CD14-positive monocyte (primary cell): ENCODE data around the gene LYZL1. TPM values are rescaled to one million over a fixed set of nuclear protein-coding genes. Genes with fewer than 3 reads are reported as not detected.
"Not testable (repeated sequence)": the region's sequence is repeated elsewhere in the genome, so short reads cannot be mapped to it uniquely, and the experiment has no call there.

ENCODE experiments used
- DNase-seq, 3 donors: peaks; one replicate each; pipeline ENCODE4 v3.0.0-alpha.2; 2011 to 2022
- H2AFZ ChIP-seq: 2 replicates; pipeline ENCODE4 v1.6.0; 2012; ENCODE audit warnings: mild to moderate bottlenecking, low read depth, low read length, inconsistent platforms; ENCODE audit not compliant: insufficient read depth, poor library complexity, severe bottlenecking
- H3K27ac ChIP-seq, 2 donors: 1 replicate in 1 of 2; 2 replicates in 1 of 2; pipeline ENCODE4 v1.5.1; 2012 to 2013; ENCODE audit warnings: low read length in 2 of 2, control low read depth in 1 of 2, inconsistent platforms in 1 of 2, low read depth in 1 of 2, mild to moderate bottlenecking in 1 of 2
- H3K27me3 ChIP-seq, 2 donors: one replicate each; pipeline versions ENCODE4 v1.6.0 to v1.6.1; 2011 to 2013; ENCODE audit warnings: low read length in 2 of 2; ENCODE audit not compliant: control insufficient read depth in 2 of 2, insufficient read depth in 2 of 2
- H3K36me3 ChIP-seq, 2 donors: replicated peaks in 1 of 2; 1 replicate in 1 of 2; 2 replicates in 1 of 2; pipeline versions ENCODE4 v1.5.1 to v1.6.1; 2012 to 2013; ENCODE audit warnings: low read length in 2 of 2, control low read depth in 1 of 2, inconsistent platforms in 1 of 2, mild to moderate bottlenecking in 1 of 2; ENCODE audit not compliant: insufficient read depth in 2 of 2, control insufficient read depth in 1 of 2
- H3K4me1 ChIP-seq, 2 donors: 1 replicate in 1 of 2; 2 replicates in 1 of 2; pipeline versions ENCODE4 v1.5.1 to v1.6.1; 2012 to 2013; ENCODE audit warnings: low read length in 2 of 2, control low read depth in 1 of 2, inconsistent platforms in 1 of 2, mild to moderate bottlenecking in 1 of 2, moderate library complexity in 1 of 2; ENCODE audit not compliant: insufficient read depth in 2 of 2, control insufficient read depth in 1 of 2
- H3K4me2 ChIP-seq: replicated peaks from 2 replicates; pipeline ENCODE3; 2012; ENCODE audit warnings: low read length, moderate library complexity, mild to moderate bottlenecking; ENCODE audit not compliant: poor library complexity, severe bottlenecking; ENCODE audit errors: extremely low read depth
- H3K4me3 ChIP-seq, 3 experiments: fragments of 200-600 bp in 1 of 3; sonication (generic) in 1 of 3; replicated peaks in 1 of 3; 1 replicate in 2 of 3; 2 replicates in 1 of 3; pipeline ENCODE4 v1.5.1; 2011 to 2013; ENCODE audit warnings: low read length in 3 of 3, mild to moderate bottlenecking in 3 of 3, control low read depth in 2 of 3, low read depth in 2 of 3, inconsistent platforms in 1 of 3, moderate library complexity in 1 of 3
- H3K79me2 ChIP-seq: 2 replicates; pipeline ENCODE4 v1.6.0; 2012; ENCODE audit warnings: mild to moderate bottlenecking, control low read depth, inconsistent platforms, low read length, moderate library complexity; ENCODE audit not compliant: insufficient read depth
- H3K9ac ChIP-seq: 2 replicates; pipeline ENCODE4 v1.6.0; 2017; ENCODE audit warnings: low read length, mild to moderate bottlenecking; ENCODE audit not compliant: insufficient read depth, poor library complexity, severe bottlenecking
- H3K9me3 ChIP-seq, 2 donors: replicated peaks in 1 of 2; 1 replicate in 1 of 2; 2 replicates in 1 of 2; pipeline versions ENCODE4 v1.5.1 to v1.6.1; 2012 to 2013; ENCODE audit warnings: low read length in 2 of 2, control low read depth in 1 of 2; ENCODE audit not compliant: control insufficient read depth in 1 of 2, insufficient read depth in 1 of 2
- H4K20me1 ChIP-seq: 2 replicates; pipeline ENCODE4 v1.6.0; 2012; ENCODE audit warnings: mild to moderate bottlenecking, low read length, control low read depth, moderate library complexity; ENCODE audit not compliant: insufficient read depth
- H3K27ac Mint-ChIP-seq, 7 donors: one replicate each; pipeline ENCODE4 v1.8.0; 2020; ENCODE audit warnings: mild to moderate bottlenecking in 7 of 7, mixed read lengths in 7 of 7, moderate library complexity in 6 of 7, inconsistent platforms in 2 of 7
- H3K27me3 Mint-ChIP-seq, 3 donors: one replicate each; pipeline ENCODE4 v1.8.0; 2021 to 2022; ENCODE audit warnings: low read depth in 3 of 3, mild to moderate bottlenecking in 3 of 3, mixed read lengths in 3 of 3, moderate library complexity in 3 of 3, inconsistent platforms in 1 of 3
- H3K36me3 Mint-ChIP-seq, 2 donors: one replicate each; pipeline ENCODE4 v1.8.0; 2020; ENCODE audit warnings: mixed read lengths in 2 of 2, inconsistent platforms in 1 of 2, mild to moderate bottlenecking in 1 of 2
- H3K4me1 Mint-ChIP-seq: one replicate; pipeline ENCODE4 v1.8.0; 2020; ENCODE audit warnings: mild to moderate bottlenecking, mixed read lengths
- H3K4me3 Mint-ChIP-seq, 2 donors: one replicate each; pipeline ENCODE4 v1.8.0; 2020; ENCODE audit warnings: mild to moderate bottlenecking in 2 of 2, mixed read lengths in 2 of 2, moderate library complexity in 1 of 2
- H3K9me3 Mint-ChIP-seq, 7 donors: one replicate each; pipeline ENCODE4 v1.8.0; 2020 to 2022; ENCODE audit warnings: mixed read lengths in 7 of 7, mild to moderate bottlenecking in 6 of 7, moderate library complexity in 6 of 7, inconsistent platforms in 2 of 7
- WGBS: methylation state at CpG from one replicate; pipeline ENCODE4 v1.1.5; 2013; ENCODE audit warnings: missing lambda C conversion rate; ENCODE audit not compliant: insufficient coverage; 5-methylcytosine and 5-hydroxymethylcytosine counted together
- intact Hi-C, 2 donors: fragments of 100-400 bp; cut with micrococcal nuclease; formaldehyde crosslinking; loops; one replicate each; pipeline versions ENCODE4 v1.15.0 to v1.15.1; 2023
- polyA plus RNA-seq, 3 donors: library from polyadenylated mRNA; depleted of rRNA in 1 of 3; unstranded in 2 of 3; stranded (reverse) in 1 of 3; fragments of 300-500 nt in 2 of 3; fragments of >200 nt in 1 of 3; fragmentation: Illumina TruSeq in 2 of 3; gene quantifications; 1 replicate in 2 of 3; 2 replicates in 1 of 3; pipeline ENCODE4 v1.2.3, GENCODE V29; 2012 to 2021
- TF ChIP-seq, protein P1 (sequence below): fragments of 200-600 bp; IDR thresholded peaks from one replicate; pipeline ENCODE4 v1.8.0; 2022; ENCODE audit warnings: antibody characterized with exemption, mild to moderate bottlenecking

Gene LYZL1
- polyA plus RNA-seq, 3 donors, result not detected

DNA sequence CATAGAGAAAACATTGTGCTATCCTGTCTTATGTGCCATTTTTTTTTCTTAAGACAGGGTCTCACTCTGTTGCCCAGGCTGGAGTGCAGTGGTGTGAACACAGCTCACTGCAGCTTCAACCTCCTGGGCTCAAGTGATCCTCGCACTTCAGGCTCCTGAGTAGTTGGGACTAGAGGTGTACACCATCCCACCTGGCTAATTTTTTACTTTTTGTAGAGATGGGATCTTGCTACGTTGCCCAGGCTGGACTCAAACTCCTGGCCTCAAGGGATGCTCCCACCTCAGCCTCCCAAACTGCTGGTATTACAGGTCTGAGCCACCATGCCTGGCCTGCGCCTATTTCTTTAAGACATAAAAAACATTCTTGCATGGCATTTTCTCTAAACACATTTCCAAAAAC lies 20.6 kb downstream of the LYZL1 start:
- Histone ChIP-seq H3K9ac (no peak overlapping the region), H3K27me3 (peaks cover 0 to 4% of the 10 kb centered on the region in 2 donors), H3K4me1 (peaks cover 0 to 4% of the 10 kb centered on the region in 2 donors), H3K4me3 (no peak overlapping the region), H3K79me2 (no peaks in the 10 kb centered on the region), H2AFZ (no peak overlapping the region), H3K9me3 (no peaks in the 10 kb centered on the region), H3K4me2 (no peak overlapping the region), H4K20me1 (no peaks in the 10 kb centered on the region), H3K36me3 (no peaks in the 10 kb centered on the region), H3K27ac (no peak overlapping the region)
- H3K4me1 Mint-ChIP-seq, result peaks cover 7% of the 10 kb centered on the region
- H3K27me3 Mint-ChIP-seq, result peaks cover 6 to 15% (median 7%) of the 10 kb centered on the region in 3 donors
- H3K9me3 Mint-ChIP-seq, result peaks cover 0 to 3% (median 0%) of the 10 kb centered on the region in 7 donors
- no peak overlapping the region for H3K4me3 Mint-ChIP-seq
- TF ChIP-seq, protein P1, sequence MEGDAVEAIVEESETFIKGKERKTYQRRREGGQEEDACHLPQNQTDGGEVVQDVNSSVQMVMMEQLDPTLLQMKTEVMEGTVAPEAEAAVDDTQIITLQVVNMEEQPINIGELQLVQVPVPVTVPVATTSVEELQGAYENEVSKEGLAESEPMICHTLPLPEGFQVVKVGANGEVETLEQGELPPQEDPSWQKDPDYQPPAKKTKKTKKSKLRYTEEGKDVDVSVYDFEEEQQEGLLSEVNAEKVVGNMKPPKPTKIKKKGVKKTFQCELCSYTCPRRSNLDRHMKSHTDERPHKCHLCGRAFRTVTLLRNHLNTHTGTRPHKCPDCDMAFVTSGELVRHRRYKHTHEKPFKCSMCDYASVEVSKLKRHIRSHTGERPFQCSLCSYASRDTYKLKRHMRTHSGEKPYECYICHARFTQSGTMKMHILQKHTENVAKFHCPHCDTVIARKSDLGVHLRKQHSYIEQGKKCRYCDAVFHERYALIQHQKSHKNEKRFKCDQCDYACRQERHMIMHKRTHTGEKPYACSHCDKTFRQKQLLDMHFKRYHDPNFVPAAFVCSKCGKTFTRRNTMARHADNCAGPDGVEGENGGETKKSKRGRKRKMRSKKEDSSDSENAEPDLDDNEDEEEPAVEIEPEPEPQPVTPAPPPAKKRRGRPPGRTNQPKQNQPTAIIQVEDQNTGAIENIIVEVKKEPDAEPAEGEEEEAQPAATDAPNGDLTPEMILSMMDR, result no peak
- intact Hi-C loops, result loop anchor here in 1 of 2 donors (10.0 kb wide), 1 partner anchor 645 kb away; no protein-coding TSS in a partner anchor
- no peak for DNase-seq
- H3K27ac Mint-ChIP-seq, result no peak overlapping the region
- H3K36me3 Mint-ChIP-seq, result no peaks in the 10 kb centered on the region
- WGBS, result 50% methylated on average over 2 of the region's 3 CpGs

DNA sequence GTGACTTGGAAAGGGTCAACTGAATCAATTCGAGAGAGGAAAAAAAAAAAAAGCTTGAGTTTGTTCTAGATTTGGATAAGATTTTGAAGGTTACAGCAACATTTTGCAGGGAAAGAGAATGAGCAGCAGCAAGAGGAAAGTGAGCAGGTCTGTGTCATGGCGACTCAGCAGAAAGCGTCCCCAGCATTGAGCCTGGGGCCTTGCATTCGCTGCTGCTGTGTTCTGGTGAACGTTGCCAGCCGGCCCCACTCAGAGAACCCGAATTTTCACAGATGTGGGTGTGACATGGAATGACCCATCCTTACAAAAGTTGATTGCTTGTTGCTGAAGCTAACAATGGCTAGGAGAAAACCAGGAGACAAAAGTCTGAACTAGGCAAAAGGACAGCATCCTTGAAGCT lies 21.6 kb downstream of the LYZL1 start:
- H3K4me1 Mint-ChIP-seq, result not testable (repeated sequence)

More for the DNA sequence above, 21.6 kb downstream of the LYZL1 start:
- H4K20me1 ChIP-seq, H3K27me3 ChIP-seq, H2AFZ ChIP-seq, H3K36me3 Mint-ChIP-seq, intact Hi-C loops, H3K27ac Mint-ChIP-seq, H3K9me3 ChIP-seq, H3K9ac ChIP-seq, H3K4me3 ChIP-seq, H3K4me2 ChIP-seq, DNase-seq, H3K4me1 ChIP-seq, H3K27ac ChIP-seq, H3K79me2 ChIP-seq, H3K9me3 Mint-ChIP-seq, H3K36me3 ChIP-seq: not testable (repeated sequence)
- 13% methylated on average over 5 of the region's 7 CpGs for WGBS
- peaks cover 6 to 15% (median 7%) of the 10 kb centered on the region in 3 donors for H3K27me3 Mint-ChIP-seq
- peak overlapping the region in 1 of 2 donors; percentile 40 for H3K4me3 Mint-ChIP-seq
